GM23338 (cell line): ENCODE results near the gene FRAS1. TPM values are rescaled to one million over a fixed set of nuclear protein-coding genes. Genes with fewer than 3 reads are reported as not detected.

Experiments used
- ATAC-seq: fragments of 200-7000 bp; cut with Tn5 transposase; 3 replicates; pipeline ENCODE4 v1.9.1; 2020
- DNase-seq: peaks from one replicate; pipeline ENCODE4 v3.0.0-alpha.2; 2015; ENCODE audit warnings: low spot score
- H2AFZ ChIP-seq: fragments of 200-600 bp; sonication (generic); 2 replicates; pipeline ENCODE4 v1.8.0; 2016; ENCODE audit warnings: antibody characterized with exemption, mild to moderate bottlenecking, moderate library complexity
- H3F3A ChIP-seq: fragments of 200-600 bp; sonication (generic); replicated peaks from 2 replicates; pipeline ENCODE4 v1.8.0; 2017; ENCODE audit warnings: antibody characterized with exemption, mixed run types, low read depth
- H3K27ac ChIP-seq: fragments of 200-600 bp; sonication (generic); 2 replicates; pipeline ENCODE4 v1.6.1; 2016; ENCODE audit warnings: low read depth
- H3K27me3 ChIP-seq: fragments of 200-600 bp; sonication (generic); 2 replicates; pipeline ENCODE4 v1.8.0; 2016; ENCODE audit warnings: mild to moderate bottlenecking, mixed run types, moderate library complexity; ENCODE audit not compliant: insufficient read depth
- H3K36me3 ChIP-seq: fragments of 200-600 bp; sonication (generic); 2 replicates; pipeline ENCODE4 v1.8.0; 2016; ENCODE audit warnings: mild to moderate bottlenecking; ENCODE audit not compliant: insufficient read depth
- H3K4me1 ChIP-seq: fragments of 200-600 bp; sonication (generic); 2 replicates; pipeline ENCODE4 v1.8.0; 2016; ENCODE audit warnings: mild to moderate bottlenecking, moderate library complexity; ENCODE audit not compliant: insufficient read depth
- H3K4me2 ChIP-seq: fragments of 200-600 bp; sonication (generic); 2 replicates; pipeline ENCODE4 v1.7.1; 2017; ENCODE audit warnings: mixed run types
- H3K4me3 ChIP-seq: fragments of 200-600 bp; sonication (generic); 2 replicates; pipeline ENCODE4 v1.6.1; 2016; ENCODE audit warnings: mixed run types
- H3K79me2 ChIP-seq: fragments of 200-600 bp; sonication (generic); replicated peaks from 2 replicates; pipeline ENCODE4 v1.8.0; 2017; ENCODE audit warnings: mild to moderate bottlenecking; ENCODE audit not compliant: insufficient read depth
- H3K9me2 ChIP-seq: fragments of 200-600 bp; sonication (generic); 2 replicates; pipeline ENCODE4 v1.8.0; 2017; ENCODE audit not compliant: insufficient read depth
- H4K20me1 ChIP-seq: fragments of 200-600 bp; sonication (generic); replicated peaks from 2 replicates; pipeline ENCODE4 v1.8.0; 2017; ENCODE audit warnings: mild to moderate bottlenecking; ENCODE audit not compliant: insufficient read depth
- H3K27ac Mint-ChIP-seq: 2 replicates; pipeline ENCODE4 v1.8.0; 2020; ENCODE audit warnings: inconsistent platforms, mild to moderate bottlenecking, moderate library complexity, mixed read lengths
- H3K27me3 Mint-ChIP-seq: 3 replicates; pipeline ENCODE4 v1.8.0; 2022; ENCODE audit warnings: low read depth, mild to moderate bottlenecking, moderate library complexity, mixed read lengths, inconsistent platforms; ENCODE audit not compliant: insufficient read depth, poor library complexity
- H3K36me3 Mint-ChIP-seq: 3 replicates; pipeline ENCODE4 v1.8.0; 2021; ENCODE audit warnings: low read depth, mild to moderate bottlenecking, inconsistent platforms, moderate library complexity, mixed read lengths
- H3K4me1 Mint-ChIP-seq: 3 replicates; pipeline ENCODE4 v1.8.0; 2020; ENCODE audit warnings: mild to moderate bottlenecking, inconsistent platforms, mixed read lengths
- H3K4me3 Mint-ChIP-seq: 3 replicates; pipeline ENCODE4 v1.8.0; 2021; ENCODE audit warnings: moderate library complexity, mild to moderate bottlenecking, inconsistent platforms, mixed read lengths
- H3K9me3 Mint-ChIP-seq: 3 replicates; pipeline ENCODE4 v1.8.0; 2020; ENCODE audit warnings: moderate library complexity, mild to moderate bottlenecking, inconsistent platforms, mixed read lengths
- CREB1 ChIP-seq: fragments of 250-450 bp; sonication (Bioruptor Pico); IDR thresholded peaks from 2 replicates; pipeline ENCODE4 v1.5.0; 2020; ENCODE audit warnings: low read depth, mild to moderate bottlenecking, moderate library complexity
- CTCF ChIP-seq, 2 experiments: fragments of 200-600 bp in 1 of 2; sonication (generic) in 1 of 2; conservative IDR thresholded peaks; 2 replicates each; pipeline versions ENCODE4 v1.5.1 to v1.6.1; 2016 to 2017; ENCODE audit warnings: antibody characterized with exemption in 2 of 2, low read depth in 2 of 2, mild to moderate bottlenecking in 2 of 2, moderate library complexity in 1 of 2
- ETS1 ChIP-seq: IDR thresholded peaks from 2 replicates; pipeline ENCODE4 v1.6.1; 2016; ENCODE audit warnings: antibody characterized with exemption
- EZH2 ChIP-seq: fragments of 200-600 bp; sonication (generic); IDR thresholded peaks from one replicate; pipeline ENCODE4 v1.8.0; 2017; ENCODE audit warnings: antibody characterized with exemption, mild to moderate bottlenecking, low read depth; ENCODE audit not compliant: unreplicated experiment
- EZH2phosphoT487 ChIP-seq: fragments of 200-600 bp; sonication (generic); IDR thresholded peaks from one replicate; pipeline ENCODE4 v1.8.1; 2018; ENCODE audit warnings: antibody characterized with exemption; ENCODE audit not compliant: unreplicated experiment
- JUNB ChIP-seq: IDR thresholded peaks from one replicate; pipeline ENCODE4 v1.6.1; 2016; ENCODE audit warnings: antibody characterized with exemption; ENCODE audit not compliant: unreplicated experiment
- STAT1 ChIP-seq: IDR thresholded peaks from one replicate; pipeline ENCODE4 v1.6.1; 2016; ENCODE audit warnings: antibody characterized with exemption; ENCODE audit not compliant: unreplicated experiment
- ZNF114 ChIP-seq: fragments of 250-450 bp; sonication (Bioruptor Pico); IDR thresholded peaks from 2 replicates; pipeline ENCODE4 v1.5.0; 2020; ENCODE audit warnings: mild to moderate bottlenecking, moderate library complexity
- ZNF331 ChIP-seq: fragments of 250-450 bp; sonication (Bioruptor Pico); IDR thresholded peaks from 2 replicates; pipeline ENCODE4 v1.5.0; 2020; ENCODE audit warnings: low read depth, mild to moderate bottlenecking, moderate library complexity
- ZNF462 ChIP-seq: fragments of 250-450 bp; sonication (Bioruptor Pico); IDR thresholded peaks from 2 replicates; pipeline ENCODE4 v1.5.0; 2020; ENCODE audit warnings: mild to moderate bottlenecking, moderate library complexity
- polyA plus RNA-seq: library from polyadenylated mRNA; unstranded; fragments of >200 nt; fragmentation: Nextera tagmentation; extraction: Ambion mirVana; gene quantifications from 2 replicates; pipeline ENCODE4 v1.2.1, GENCODE V29; 2016
- total RNA-seq: library from RNA; depleted of rRNA; stranded (reverse); fragments of >200 nt; shearing (Covaris generic); gene quantifications from 2 replicates; pipeline ENCODE4 v1.2.3, GENCODE V29; 2014

FRAS1 gene
- total and polyA plus RNA-seq, 2 experiments from 2014 or later: 12.4 to 108 TPM

GRCh38 chr4:78119698-78120097, 62.6 kb downstream of the FRAS1 start:
- Mint-ChIP-seq H3K36me3 (peaks cover 65% of the 10 kb centered on the region), H3K27ac (no peak overlapping the region), H3K4me3 (no peak overlapping the region), H3K9me3 (peaks cover 50% of the 10 kb centered on the region), H3K27me3 (peaks cover 2% of the 10 kb centered on the region), H3K4me1 (peaks cover 13% of the 10 kb centered on the region; the same call in 2 of the 3 replicates)
- no peaks in the 10 kb centered on the region for H3F3A ChIP-seq
- H3K4me3 ChIP-seq: no peak overlapping the region
- peaks cover 12% of the 10 kb centered on the region for H4K20me1 ChIP-seq
- no peaks in the 10 kb centered on the region for H3K27me3 ChIP-seq
- peaks cover 91% of the 10 kb centered on the region for H3K79me2 ChIP-seq
- TF ChIP-seq CREB1 (CRISPR knock-in tag) (no peak), JUNB (no peak), ZNF114 (CRISPR knock-in tag) (no peak), ZNF331 (CRISPR knock-in tag) (no peak), EZH2phosphoT487 (no peak), STAT1 (no peak), CTCF (conservative IDR thresholded peaks at IDR 0.05; ENCODE audit: low read depth in 2 of 2) (no peak), ETS1 (no peak), EZH2 (no peak), ZNF462 (CRISPR knock-in tag) (no peak)
- H3K4me2 ChIP-seq: no peak overlapping the region
- H3K27ac ChIP-seq: no peak overlapping the region
- no peak overlapping the region for H2AFZ ChIP-seq
- DNase-seq: no peak
- H3K9me2 ChIP-seq: 0 out of 2 replicates have a peak, but pooled peaks cover 2% of the 10 kb centered on the region
- H3K4me1 ChIP-seq: peaks cover 8% of the 10 kb centered on the region
- no peak for ATAC-seq
- H3K36me3 ChIP-seq: no peaks in the 10 kb centered on the region; the same call in 1 of the 2 replicates
